Hepatocyte (in vitro differentiated cells): Measurements from ENCODE around the gene NIPAL3.

Experiments used
- CTCF ChIP-seq: fragments of 200-600 bp; sonication (generic); IDR thresholded peaks from 2 replicates; pipeline ENCODE4 v1.5.1; 2016; ENCODE audit warnings: antibody characterized with exemption, mild to moderate bottlenecking; ENCODE audit not compliant: poor library complexity
- EZH2 ChIP-seq: fragments of 200-600 bp; sonication (generic); IDR thresholded peaks from 2 replicates; pipeline ENCODE4 v1.6.1; 2016; ENCODE audit warnings: antibody characterized with exemption, mild to moderate bottlenecking, borderline replicate concordance
- EZH2phosphoT487 ChIP-seq: fragments of 200-600 bp; sonication (generic); IDR thresholded peaks from one replicate; pipeline ENCODE4 v1.6.1; 2018; ENCODE audit warnings: antibody characterized with exemption, mild to moderate bottlenecking, low read depth, moderate library complexity; ENCODE audit not compliant: unreplicated experiment, severe bottlenecking

GRCh38 chr1:24476571-24476970 is 61.0 kb downstream of the NIPAL3 start:
- no peak for TF ChIP-seq EZH2phosphoT487
- TF ChIP-seq CTCF: no peak
- no peak for TF ChIP-seq EZH2
